Thyroid gland (tissue), 4 donors: ENCODE measurements around the gene SEMA3C.

Experiments
- POLR2A ChIP-seq, 2 donors: fragments of 450-650 bp; IDR thresholded peaks; one replicate each; pipeline ENCODE4 v1.6.1; 2017; ENCODE audit warnings: antibody characterized with exemption in 2 of 2, mild to moderate bottlenecking in 2 of 2, moderate library complexity in 1 of 2
- TF ChIP-seq, protein P1 (sequence below), 6 experiments: fragments of 200-600 bp in 3 of 6; fragments of 450-650 bp in 3 of 6; sonication (generic) in 3 of 6; IDR thresholded peaks; one replicate each; pipeline ENCODE4 v1.5.1; 2016 to 2019; ENCODE audit warnings: antibody characterized with exemption in 6 of 6, mild to moderate bottlenecking in 2 of 6, inconsistent platforms in 1 of 6, moderate library complexity in 1 of 6

DNA sequence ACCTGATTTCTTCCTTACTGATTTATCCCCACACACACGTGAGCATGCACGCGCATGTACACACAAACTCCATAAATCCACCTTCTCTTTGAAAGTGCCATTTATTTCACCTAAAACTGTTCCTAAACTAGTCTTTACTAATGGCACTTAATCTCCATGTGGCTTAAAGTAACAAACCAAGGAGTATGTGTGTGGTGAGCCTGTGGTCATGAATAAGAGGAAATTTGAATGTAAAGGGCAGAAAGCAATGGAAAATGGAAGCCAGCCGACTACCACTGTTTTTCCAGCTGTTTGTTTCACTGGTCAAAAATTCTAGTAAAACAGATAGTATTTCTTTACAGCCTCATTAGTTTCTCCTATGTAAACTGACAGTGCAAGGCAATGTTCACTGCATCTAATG is 23.8 kb downstream of the SEMA3C start:
- TF ChIP-seq, protein P1, sequence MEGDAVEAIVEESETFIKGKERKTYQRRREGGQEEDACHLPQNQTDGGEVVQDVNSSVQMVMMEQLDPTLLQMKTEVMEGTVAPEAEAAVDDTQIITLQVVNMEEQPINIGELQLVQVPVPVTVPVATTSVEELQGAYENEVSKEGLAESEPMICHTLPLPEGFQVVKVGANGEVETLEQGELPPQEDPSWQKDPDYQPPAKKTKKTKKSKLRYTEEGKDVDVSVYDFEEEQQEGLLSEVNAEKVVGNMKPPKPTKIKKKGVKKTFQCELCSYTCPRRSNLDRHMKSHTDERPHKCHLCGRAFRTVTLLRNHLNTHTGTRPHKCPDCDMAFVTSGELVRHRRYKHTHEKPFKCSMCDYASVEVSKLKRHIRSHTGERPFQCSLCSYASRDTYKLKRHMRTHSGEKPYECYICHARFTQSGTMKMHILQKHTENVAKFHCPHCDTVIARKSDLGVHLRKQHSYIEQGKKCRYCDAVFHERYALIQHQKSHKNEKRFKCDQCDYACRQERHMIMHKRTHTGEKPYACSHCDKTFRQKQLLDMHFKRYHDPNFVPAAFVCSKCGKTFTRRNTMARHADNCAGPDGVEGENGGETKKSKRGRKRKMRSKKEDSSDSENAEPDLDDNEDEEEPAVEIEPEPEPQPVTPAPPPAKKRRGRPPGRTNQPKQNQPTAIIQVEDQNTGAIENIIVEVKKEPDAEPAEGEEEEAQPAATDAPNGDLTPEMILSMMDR (IDR thresholded peaks at IDR 0.05): no peak
- no peak for TF ChIP-seq POLR2A (IDR thresholded peaks at IDR 0.05)
